Ascending aorta (tissue), 2 donors: ENCODE measurements around the gene SLC25A30. TPM values are rescaled to one million over a fixed set of nuclear protein-coding genes. Genes with fewer than 3 reads are reported as not detected.
A peak's percentile ranks its signal among the peaks of the same experiment; 100 is the strongest.

Experiments
- DNase-seq, 2 donors: peaks; one replicate each; pipeline ENCODE4 v3.0.0-alpha.2; 2019; ENCODE audit warnings: low spot score in 2 of 2
- H3K27ac ChIP-seq, 2 donors: fragments of 200-600 bp; sonication (generic); one replicate each; pipeline ENCODE4 v1.5.1; 2016 to 2017; ENCODE audit warnings: mild to moderate bottlenecking in 1 of 2
- H3K27me3 ChIP-seq: fragments of 200-600 bp; sonication (generic); one replicate; pipeline ENCODE4 v1.5.1; 2017
- H3K36me3 ChIP-seq, 2 donors: fragments of 200-600 bp; sonication (generic); one replicate each; pipeline ENCODE4 v1.5.1; 2016
- H3K4me1 ChIP-seq, 2 donors: fragments of 200-600 bp; sonication (generic); one replicate each; pipeline ENCODE4 v1.5.1; 2016 to 2017; ENCODE audit warnings: mild to moderate bottlenecking in 1 of 2
- H3K4me3 ChIP-seq, 2 donors: fragments of 200-600 bp; sonication (generic); one replicate each; pipeline ENCODE4 v1.5.1; 2016 to 2017; ENCODE audit warnings: mild to moderate bottlenecking in 1 of 2
- H3K9me3 ChIP-seq, 2 donors: fragments of 200-600 bp; sonication (generic); one replicate each; pipeline ENCODE4 v1.5.1; 2016
- intact Hi-C: fragments of 100-400 bp; cut with DNase I; formaldehyde crosslinking; loops from one replicate; pipeline ENCODE4 v1.15.1; 2023
- total RNA-seq: library from RNA; depleted of rRNA; stranded (reverse); fragments of >200 nt; gene quantifications from one replicate; pipeline ENCODE4 v1.1.0, GENCODE V29; 2016
- TF ChIP-seq, protein P1 (sequence below), 3 experiments: fragments of 200-600 bp in 2 of 3; fragments of 450-650 bp in 1 of 3; sonication (generic) in 2 of 3; IDR thresholded peaks; one replicate each; pipeline ENCODE4 v1.5.1; 2016 to 2019; ENCODE audit warnings: antibody characterized with exemption in 3 of 3, mild to moderate bottlenecking in 1 of 3, moderate library complexity in 1 of 3

The SLC25A30 gene
- total RNA-seq, 1 donor from 2014 or later, result 1.9 TPM

DNA sequence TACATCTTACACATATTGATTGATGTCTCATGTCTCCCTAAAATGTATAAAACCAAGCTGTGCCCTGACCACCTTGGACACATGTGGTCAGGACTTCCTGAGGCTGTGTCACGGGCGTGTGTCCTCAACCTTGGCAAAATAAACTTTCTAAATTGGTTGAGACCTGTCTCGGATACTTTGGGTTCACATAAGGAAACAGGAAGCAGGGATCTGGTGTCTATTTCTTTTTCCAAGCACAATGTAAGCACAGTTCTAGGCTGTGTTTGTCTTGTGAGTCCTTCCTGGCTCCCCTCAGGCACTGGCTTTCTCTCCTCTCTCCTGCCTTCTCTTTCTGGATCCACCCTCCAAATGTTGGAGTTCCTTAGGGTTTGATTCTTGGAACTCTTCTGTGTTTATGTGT is 49.6 kb downstream of the SLC25A30 start:
- Histone ChIP-seq H3K9me3 (no peaks in the 10 kb centered on the region), H3K4me3 (no peak overlapping the region), H3K4me1 (peaks cover 0 to 5% of the 10 kb centered on the region in 2 donors), H3K27ac (peak overlapping the region in 1 of 2 donors; percentile 3), H3K36me3 (peaks cover 0 to 7% of the 10 kb centered on the region in 2 donors), H3K27me3 (no peaks in the 10 kb centered on the region)
- no peak for DNase-seq
- intact Hi-C loops, result no loop called here
- TF ChIP-seq, protein P1, sequence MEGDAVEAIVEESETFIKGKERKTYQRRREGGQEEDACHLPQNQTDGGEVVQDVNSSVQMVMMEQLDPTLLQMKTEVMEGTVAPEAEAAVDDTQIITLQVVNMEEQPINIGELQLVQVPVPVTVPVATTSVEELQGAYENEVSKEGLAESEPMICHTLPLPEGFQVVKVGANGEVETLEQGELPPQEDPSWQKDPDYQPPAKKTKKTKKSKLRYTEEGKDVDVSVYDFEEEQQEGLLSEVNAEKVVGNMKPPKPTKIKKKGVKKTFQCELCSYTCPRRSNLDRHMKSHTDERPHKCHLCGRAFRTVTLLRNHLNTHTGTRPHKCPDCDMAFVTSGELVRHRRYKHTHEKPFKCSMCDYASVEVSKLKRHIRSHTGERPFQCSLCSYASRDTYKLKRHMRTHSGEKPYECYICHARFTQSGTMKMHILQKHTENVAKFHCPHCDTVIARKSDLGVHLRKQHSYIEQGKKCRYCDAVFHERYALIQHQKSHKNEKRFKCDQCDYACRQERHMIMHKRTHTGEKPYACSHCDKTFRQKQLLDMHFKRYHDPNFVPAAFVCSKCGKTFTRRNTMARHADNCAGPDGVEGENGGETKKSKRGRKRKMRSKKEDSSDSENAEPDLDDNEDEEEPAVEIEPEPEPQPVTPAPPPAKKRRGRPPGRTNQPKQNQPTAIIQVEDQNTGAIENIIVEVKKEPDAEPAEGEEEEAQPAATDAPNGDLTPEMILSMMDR (IDR thresholded peaks at IDR 0.05), result no peak

DNA sequence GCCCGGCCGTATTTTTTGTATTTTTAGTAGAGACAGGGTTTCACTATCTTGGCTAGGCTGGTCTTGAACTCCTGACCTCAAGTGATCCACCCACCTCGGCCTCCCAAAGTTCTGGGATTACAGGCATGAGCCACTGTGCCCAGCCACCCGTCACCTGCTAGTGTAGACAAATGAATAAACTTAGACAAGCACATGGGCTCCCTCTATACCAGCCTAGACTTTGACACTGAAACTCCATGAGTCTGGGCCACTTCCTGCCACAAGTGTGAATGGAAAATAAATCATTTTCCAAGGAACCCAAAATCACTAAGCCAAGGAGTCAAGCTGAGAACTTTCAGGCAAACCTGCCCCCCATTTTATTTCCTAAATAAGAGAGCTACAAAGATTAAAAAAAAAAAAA is 50.2 kb downstream of the SLC25A30 start:
- H3K27ac ChIP-seq, result peak overlapping the region; percentile 3 to 49
- TF ChIP-seq, protein P1 (IDR thresholded peaks at IDR 0.05), result no peak
- H3K27me3 ChIP-seq, result no peaks in the 10 kb centered on the region
- H3K4me3 ChIP-seq, result no peak overlapping the region
- DNase-seq, result no peak
- H3K4me1 ChIP-seq, result peaks cover 0 to 5% of the 10 kb centered on the region in 2 donors
- no peaks in the 10 kb centered on the region for H3K9me3 ChIP-seq
- intact Hi-C loops, result no loop called here
- H3K36me3 ChIP-seq, result peaks cover 0 to 11% of the 10 kb centered on the region in 2 donors

DNA sequence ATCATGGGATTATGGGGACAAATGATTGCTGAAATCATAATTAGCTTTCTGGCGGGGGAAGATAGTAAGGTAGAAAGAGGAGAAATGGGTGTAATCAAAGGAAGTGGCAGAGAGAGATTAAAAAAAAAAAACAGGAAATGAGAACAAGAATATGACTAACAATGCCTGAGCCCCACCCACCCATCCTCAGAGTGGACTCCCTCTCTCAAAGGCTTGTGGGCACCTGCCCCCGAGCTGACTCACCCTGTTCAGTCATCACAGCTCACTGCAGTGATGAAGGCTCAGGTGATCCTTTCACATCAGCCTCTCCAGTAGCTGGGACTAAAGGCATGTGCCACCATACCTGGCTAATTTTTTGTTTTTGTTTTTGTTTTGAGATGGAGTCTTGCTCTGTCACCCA is 50.8 kb downstream of the SLC25A30 start:
- no peaks in the 10 kb centered on the region for H3K9me3 ChIP-seq
- no peak overlapping the region for H3K4me3 ChIP-seq
- intact Hi-C loops, result no loop called here
- H3K4me1 ChIP-seq, result peaks cover 0 to 5% of the 10 kb centered on the region in 2 donors
- peak overlapping the region; percentile 19 to 49 for H3K27ac ChIP-seq
- peaks cover 5 to 17% of the 10 kb centered on the region in 2 donors for H3K36me3 ChIP-seq
- peak; percentile 60 to 76 for DNase-seq
- no peaks in the 10 kb centered on the region for H3K27me3 ChIP-seq
- TF ChIP-seq, protein P1 (IDR thresholded peaks at IDR 0.05), result no peak

DNA sequence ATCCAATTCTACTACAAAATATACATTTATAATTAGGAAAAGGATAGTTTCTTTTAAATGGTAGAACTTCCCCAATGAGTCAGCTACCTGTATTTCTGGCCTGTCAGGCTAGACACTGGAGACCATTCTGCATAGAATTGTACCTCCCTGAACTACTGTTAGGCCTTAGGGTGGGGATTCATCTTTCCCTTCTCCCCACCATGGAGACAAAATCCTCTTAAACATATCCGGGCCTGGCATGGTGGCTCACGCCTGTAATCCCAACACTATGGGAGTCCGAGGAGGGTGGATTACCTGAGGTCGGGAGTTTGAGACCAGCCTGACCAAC is 52.7 kb downstream of the SLC25A30 start:
- Histone ChIP-seq H3K36me3 (peaks cover 15 to 24% of the 10 kb centered on the region in 2 donors), H3K4me1 (peaks cover 0 to 5% of the 10 kb centered on the region in 2 donors), H3K9me3 (no peaks in the 10 kb centered on the region), H3K27ac (no peak overlapping the region), H3K27me3 (no peaks in the 10 kb centered on the region), H3K4me3 (no peak overlapping the region)
- DNase-seq, result no peak
- intact Hi-C loops, result no loop called here
- TF ChIP-seq, protein P1 (IDR thresholded peaks at IDR 0.05), result no peak

DNA sequence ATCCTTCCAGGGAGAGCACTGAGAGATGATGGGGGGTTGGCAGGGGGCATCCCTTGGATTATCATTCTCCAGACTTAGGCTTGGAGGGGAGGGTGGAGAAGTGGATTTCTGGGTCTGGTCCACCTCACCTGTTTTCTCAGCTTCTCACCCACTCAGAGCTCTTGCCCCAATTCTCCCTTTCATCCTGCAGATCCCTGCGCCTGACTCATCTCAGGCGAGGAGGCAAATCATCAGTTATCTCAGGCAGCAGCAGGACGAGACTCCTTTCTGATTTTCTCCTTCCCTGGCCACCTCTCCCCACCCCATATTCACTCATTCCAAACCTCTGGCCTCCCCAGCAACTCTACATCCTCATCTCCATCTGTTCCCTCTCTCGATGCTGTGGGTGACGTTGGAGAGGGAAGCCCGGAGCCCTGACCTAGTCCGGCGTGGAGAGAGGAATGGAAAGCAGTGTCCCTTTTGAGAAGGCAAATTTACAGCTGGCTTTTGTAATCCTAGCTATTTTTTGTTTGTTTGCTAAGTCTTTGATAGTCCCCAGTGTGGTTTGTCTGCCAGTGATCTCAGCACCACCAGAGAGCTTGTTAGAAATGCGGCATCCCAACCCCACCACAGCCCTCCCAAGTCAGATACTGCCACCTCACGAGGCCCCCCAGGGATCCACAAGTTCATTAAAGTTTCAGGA is 53.2 kb downstream of the SLC25A30 start:
- DNase-seq, result no peak
- Histone ChIP-seq H3K9me3 (no peaks in the 10 kb centered on the region), H3K27ac (no peak overlapping the region), H3K4me3 (no peak overlapping the region), H3K4me1 (peaks cover 0 to 5% of the 10 kb centered on the region in 2 donors), H3K27me3 (no peaks in the 10 kb centered on the region), H3K36me3 (peaks cover 15 to 28% of the 10 kb centered on the region in 2 donors)
- intact Hi-C loops, result no loop called here
- TF ChIP-seq, protein P1 (IDR thresholded peaks at IDR 0.05), result no peak
